ENCODE data around the gene EFEMP1.

Gene EFEMP1, protein sequence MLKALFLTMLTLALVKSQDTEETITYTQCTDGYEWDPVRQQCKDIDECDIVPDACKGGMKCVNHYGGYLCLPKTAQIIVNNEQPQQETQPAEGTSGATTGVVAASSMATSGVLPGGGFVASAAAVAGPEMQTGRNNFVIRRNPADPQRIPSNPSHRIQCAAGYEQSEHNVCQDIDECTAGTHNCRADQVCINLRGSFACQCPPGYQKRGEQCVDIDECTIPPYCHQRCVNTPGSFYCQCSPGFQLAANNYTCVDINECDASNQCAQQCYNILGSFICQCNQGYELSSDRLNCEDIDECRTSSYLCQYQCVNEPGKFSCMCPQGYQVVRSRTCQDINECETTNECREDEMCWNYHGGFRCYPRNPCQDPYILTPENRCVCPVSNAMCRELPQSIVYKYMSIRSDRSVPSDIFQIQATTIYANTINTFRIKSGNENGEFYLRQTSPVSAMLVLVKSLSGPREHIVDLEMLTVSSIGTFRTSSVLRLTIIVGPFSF

DNA sequence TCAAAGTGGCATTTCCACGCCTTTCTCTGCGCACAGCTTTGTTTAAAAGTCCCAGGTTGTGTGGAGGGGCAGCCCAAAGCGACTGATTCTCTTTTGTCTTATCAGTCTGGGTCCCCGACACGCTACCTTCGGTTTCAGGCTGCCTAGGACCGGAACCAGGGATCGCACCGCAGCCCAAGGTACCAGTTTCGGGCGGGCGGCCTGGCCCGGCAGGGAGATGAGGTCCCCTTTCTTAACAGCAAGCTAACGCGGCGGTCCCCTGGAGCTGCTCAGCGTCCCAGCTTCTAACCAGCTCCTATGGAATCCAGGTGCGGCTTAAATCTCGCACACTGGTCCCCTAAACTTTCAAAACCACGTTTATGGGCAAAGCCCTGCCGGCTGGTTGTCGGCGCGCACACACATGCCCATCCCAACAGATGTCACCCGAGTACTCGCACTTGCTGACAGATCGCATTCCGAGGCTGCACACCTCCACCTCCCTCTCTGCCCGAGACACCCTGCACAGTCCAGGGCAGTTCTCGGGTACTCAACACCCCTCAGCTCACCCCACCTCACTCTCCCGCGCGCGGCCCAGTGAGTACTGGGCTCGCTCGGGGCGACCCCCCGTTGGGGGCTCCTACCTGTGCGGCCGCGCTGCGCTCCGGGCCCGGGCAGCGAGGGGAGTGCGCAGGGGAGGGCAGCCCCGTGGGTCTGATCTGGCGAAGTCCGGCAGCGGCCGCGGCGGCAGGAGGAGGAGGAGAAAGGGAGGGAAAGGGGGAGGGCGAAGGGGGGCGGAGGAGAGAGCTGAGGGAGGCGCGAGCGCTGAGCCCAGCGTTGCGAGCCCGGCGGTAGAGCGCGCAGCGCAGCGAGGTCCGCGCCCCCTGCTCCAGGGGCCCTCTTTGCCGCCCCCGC is at the start of gene EFEMP1:
TSS of gene EFEMP1 (minus strand) at position 692 of the 891 bp plus-strand sequence. CDS start 1,342 bp downstream, outside the sequence.
- peak; percentile 90 for DNase-seq

DNA sequence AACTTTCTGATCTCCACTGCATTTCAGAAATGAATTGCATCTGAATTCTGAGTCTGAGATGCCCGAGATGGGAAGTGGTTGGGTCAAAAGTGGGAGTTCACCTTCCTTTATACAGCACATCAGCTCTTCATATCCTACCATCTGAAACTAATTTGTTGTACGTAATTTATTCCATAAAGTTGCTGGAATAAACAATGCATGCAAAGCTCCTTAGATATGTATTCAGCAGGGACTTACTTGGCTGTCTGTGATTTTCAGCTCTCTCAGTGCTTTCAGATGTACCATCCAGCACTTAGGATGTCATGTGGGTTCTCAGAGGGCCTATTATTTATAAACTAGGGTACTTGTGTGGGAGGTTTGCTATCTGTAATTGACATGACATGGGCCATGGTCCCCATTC is 46.9 kb upstream of the EFEMP1 start:
- no peak for DNase-seq

DNA sequence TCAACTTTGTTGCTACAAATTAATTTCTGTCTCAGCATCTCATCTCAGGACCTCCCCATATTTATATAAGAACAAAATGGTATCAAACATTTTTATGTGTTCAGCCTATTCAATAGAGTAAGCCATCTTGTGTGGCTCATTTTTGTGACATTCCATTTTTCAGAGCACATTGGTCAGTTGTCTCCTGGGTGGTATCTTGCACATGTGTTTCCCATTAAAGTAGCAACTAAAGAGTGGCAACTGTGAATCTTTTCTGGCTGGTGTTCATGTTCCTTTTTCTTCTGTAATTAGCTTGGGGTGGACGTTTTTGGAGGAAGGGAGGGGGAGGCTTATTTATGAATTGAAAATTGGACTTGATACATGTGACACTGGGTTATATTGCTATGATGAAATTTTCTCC is 45.4 kb upstream of the EFEMP1 start:
- no peak for DNase-seq

DNA sequence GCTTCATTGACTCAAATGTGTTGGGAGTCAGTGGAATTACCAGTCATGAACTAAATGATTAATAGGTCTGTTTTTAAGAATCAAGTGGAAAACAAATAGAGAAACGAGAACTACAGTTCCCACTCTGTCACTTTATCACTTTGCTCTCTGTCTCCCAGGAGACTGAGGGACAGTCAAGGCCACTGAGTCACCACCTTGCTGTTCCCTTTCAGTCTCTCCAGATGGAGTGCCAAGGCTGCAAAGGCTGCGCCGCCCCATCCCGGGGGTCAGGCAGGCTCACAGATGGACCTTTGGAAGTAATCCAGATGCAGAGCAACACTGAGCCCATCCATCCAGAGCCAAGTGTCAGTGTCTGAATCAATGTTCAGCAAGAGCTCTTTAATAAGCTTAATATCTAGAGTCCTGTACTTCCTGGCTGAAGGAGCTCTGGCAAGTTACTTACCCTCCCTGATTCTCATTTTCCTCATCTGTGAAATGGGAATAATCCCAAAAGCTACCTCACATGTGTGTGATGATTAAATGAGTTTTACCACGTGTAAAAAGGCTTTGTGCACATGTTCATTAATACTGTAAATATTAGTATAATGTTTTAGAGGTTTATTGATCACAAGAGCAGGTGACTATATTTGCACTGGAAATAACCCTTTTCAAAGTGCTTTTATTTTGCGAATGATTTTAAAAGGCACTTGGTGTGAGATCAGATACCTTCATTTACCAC is 43.0 kb upstream of the EFEMP1 start:
- peak; percentile 54 for DNase-seq

DNA sequence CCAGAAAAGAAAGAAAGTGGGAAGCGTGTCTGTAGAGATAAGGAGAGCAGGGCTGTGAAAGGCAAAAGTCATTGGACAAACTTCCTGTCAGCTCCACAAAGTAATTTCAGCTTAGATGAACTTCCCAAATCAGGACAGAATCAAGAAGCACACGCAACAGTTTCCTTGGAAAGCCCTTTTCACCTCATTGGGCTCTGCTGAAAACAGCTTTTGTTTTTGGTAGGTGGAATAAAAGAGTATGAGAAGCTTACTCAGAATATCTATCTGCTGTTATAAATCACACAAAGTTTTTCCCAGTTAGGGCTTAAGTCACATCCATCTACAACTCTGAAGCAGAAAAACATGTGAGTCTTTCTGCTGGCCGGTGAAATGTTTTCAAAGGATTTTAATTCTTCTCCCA is 42.4 kb upstream of the EFEMP1 start:
- no peak for DNase-seq

DNA sequence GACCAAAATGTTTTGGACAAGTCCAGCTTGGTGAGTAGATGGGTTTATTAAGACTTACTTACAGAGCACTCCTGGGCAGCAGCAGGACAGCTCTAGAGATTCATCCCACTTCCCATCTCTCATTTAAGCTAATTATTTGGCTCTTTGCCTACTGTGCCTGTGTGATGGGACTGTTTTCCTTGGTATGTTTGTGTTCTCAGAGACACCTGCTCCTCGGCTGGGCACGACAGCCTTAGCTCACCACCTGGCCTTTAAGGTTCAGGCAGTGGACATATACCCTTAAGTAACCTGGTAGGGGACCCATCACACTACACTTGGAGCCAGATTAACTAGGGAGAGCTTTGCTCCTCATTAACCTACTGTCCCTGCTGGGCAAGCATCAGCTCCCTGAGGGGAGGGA is 41.7 kb upstream of the EFEMP1 start:
- no peak for DNase-seq

DNA sequence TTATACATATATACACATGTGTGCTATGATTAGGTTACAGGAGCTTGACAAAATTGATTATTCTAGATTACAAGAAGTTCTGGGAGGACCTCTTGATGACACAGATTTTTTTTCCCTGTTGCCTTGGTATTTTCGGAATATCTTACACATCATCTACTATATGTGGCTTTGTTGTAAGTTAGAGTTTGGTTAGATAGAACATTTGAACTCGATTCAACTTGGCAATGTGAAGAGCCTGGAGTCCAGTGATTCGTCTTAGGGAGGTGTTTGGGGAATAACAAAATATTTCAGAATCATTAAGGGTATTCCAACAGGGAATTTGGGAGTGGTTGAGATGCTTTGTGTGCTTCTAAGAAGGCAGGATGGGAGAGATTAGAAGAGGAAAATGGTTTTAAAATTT is 39.3 kb upstream of the EFEMP1 start:
- no peak for DNase-seq

DNA sequence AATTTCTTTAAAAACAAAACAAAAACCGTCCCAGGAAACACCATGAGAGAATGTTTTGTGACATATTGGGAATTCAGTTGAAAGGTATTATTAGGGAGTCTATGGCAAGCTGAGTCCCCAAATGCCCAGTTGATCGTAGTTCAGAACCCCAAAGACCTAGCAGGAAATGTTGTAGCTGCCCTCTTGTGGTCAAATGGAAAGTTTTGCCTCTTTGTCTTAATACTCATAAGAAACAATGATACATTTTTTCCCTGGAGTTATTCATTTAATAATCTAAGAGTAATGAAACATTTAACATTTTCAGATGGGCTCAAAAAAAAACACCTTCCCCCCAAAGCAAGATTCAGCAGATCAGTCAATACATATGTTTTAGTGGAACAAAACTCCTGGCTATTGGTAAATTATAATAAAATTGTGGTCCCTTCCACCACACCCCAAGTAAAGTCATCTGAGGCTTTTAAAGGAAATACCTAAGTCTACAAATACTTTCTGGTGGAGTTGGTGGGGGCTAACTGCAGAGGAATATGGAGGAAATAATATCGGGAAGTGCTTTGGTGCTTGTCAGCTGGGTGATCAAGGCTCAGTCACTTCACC is 37.8 kb upstream of the EFEMP1 start:
- DNase-seq, result no peak

DNA sequence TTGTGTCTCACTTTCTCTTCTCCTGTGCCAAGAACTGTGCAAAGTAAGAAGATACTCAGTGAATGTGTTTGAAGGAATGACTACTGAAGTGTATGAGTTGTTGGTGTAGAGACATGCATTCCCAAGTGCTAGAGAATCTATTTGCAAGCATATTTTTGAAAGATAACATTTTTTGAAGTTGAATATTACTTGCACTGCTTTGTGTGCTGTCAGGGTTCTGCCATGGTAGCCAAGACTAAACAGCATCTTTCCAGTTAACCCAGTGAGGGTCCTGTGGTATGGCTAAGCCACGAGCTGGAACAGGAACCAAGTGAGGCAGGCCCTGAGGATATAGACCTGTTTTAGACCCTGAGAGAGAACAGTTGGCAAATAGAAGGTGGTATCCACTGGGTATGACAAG is 35.2 kb upstream of the EFEMP1 start:
- no peak for DNase-seq

DNA sequence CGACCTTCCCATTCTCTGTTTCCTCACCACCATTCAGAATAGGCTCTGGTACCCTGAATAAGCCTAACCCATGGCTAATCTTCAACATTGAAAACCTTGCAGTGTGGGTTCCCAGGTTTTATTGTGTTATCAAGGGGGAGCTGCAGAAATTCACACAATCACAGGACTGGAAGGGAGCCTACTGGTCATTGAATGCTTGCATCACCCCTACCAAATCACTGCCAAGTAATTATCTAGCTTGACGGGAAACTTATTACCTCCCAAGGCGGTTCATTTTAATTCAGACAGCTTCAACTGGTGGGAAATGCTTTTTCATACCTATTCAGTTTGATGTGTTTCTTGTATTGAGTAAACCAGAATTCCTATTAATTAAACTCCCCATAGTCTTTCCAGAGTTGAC is 33.6 kb upstream of the EFEMP1 start:
- DNase-seq, result no peak

DNA sequence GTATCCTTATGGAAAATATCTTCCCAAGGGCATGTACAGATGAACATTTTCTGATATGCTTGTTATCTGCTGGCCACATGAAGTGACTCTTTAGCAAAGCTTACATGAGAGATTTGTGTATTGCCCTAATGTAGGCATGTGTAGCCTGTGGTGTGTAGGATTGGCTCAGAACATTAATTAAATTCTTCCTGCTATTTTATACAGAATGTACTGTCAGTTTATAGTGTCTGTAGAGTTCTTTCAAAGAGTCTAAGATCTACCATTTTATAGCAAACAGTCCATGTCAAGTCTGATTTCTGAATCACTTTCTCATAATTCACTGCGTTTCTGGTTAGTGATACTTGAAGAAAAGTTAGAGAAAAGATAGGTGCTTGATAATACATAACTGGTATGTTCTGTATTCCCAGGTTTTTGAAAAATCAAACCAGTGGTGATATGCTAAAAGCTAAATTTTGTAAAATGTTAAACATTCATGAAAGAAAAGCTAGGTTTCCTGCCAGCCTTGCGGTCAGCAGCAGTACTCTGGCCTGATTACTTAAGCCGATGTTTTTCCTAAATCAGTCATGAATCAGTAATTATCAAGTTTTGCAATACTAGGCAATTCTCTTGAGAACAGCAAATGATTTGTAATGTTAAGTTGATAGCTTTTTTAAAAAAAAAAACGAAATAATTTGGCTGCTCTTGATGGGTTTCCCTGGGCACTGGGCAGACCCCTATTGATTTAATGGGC is 30.9 kb upstream of the EFEMP1 start:
- no peak for DNase-seq

DNA sequence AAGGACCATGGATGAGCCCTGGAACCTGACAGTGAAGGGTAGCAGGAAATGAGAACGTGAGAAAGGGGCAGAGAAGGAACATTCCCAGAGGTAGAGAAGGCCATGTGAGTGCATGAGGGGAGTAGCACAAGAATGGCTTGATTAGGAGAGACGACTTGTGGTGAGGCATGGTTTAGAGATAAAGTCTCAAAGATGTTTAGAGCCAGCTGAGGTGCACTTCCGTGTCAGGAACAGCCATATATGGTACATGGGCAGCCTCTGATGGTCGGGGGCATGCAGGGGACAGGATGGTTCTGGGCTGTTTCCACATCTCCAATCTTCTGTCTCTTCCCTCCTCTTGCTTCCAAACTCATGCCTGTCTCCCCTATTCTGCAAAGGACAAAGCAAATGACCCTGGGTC is 28.8 kb upstream of the EFEMP1 start:
- no peak for DNase-seq

DNA sequence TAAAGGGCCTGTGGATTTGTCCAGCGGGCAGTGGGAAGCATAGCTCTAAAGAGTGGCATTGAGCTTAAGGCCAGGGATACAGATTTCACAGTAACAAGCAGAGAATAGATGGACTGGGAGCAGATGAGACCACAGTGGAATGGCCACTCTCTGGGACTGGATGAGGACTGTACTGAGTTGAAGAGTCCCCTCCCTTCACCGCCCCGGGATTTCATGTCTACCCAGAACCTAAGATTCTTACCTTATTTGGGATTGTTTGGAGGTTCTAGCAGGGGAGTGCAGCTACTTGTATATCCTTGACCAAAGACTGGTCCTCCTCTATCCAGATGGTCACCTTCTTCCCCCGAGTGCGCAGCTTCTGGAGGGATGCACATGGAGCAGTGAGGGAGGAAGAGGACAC is 28.0 kb upstream of the EFEMP1 start:
- DNase-seq, result no peak

DNA sequence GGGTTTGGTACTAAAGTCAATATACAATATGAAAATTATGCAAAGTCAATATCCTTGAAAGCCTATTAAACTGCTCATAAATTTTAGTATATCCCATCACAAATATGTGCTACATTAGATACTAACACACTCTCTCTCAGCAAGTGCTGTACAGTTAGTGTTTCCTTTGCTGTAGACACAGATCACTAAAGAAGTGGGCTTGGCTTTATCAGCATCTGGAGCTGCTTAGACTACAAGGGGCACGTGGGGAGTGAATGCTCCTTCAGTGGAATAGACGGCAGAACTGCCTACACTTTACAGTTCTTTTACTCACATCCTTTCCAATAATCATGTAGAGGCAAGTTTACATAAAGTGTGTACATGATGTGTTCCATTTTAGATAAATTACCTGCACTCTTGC is 26.0 kb upstream of the EFEMP1 start:
- no peak for DNase-seq

DNA sequence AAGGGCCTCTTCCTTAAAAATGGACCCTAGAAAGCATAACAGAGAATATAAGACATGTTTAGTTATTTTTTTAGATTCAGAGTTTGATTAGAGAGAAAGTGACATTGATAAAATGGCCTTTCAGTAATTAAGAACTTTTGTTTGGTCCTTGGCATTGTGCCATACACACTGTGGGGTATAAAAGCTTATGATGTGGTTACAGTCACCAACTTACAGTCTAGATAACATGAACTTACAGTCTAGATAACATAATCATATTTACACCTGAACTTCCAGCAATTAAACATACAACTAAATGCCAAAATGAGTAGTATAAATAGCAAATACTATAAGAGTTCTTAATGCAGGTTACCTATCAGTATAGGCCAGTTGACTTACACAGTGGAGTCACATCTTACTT is 25.6 kb upstream of the EFEMP1 start:
- no peak for DNase-seq

DNA sequence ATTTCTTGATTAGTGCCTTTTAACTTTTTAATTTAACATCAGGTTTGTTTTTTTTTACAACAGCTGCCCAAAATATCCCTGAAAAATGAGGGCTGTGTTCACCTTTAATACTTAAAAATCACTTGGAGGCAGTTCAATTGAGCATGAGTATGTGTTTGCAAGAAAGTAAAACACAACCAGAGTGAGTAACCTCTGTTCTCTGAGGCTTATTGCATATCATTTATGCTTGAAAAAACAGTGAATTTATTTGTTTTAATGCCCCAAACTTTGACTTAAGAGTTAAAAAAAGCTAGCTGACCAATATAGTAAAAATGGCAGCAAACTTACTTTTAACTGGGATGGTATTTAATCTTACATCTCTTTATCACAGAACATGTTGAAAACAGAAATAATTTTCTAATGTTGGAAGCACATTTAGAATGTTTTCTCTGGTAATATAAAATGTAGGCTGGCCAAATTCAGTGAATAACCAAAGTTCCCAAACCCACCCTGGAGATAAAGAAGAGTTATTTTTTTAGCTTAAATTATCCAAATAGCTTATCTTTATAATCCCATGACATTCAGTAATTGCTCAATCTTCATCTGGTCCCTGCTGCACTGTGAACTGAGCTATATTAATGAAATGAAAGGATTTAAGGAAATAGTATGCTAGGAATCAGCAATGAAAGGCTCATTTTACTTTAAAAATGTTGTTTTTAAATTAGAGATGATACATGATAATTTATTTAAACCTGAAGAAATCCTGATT is 24.8 kb upstream of the EFEMP1 start:
- DNase-seq, result no peak

DNA sequence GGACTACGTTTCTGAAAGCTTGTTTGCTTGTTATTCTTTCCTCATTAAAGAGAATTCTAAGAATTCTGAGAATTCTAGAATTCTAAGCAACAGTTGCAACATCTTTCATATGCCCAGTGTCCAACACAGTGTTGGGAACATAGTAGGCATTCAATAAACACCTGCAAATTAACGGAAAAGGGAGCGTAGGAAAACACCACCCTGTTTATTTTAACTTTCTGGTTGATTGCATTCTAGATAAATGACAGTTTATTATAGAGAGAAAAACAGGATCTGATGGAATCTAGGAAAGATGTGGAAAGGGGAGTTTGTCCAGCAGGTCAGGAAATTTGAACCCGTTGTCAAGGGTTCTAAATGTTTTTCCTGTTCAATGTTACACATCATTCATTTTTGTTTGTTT is 24.2 kb upstream of the EFEMP1 start:
- DNase-seq, result no peak

DNA sequence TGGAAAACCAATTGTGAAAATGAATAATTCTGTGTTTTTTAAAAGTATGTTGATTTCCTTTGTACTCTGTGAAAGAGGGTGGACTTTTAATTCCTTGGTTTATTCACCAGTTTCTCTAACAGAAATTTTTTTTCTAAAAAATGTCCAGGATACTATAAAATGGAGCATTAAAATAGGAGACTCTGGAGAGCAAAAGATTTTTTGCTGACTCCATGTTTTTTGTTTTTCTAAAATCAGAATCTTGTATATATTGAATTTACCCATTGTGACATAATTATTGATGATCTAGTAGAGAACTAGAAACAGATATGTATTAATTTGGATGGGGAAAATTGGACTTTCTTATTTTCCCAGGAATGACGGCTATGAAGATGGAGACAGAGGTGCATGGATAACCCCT is 23.2 kb upstream of the EFEMP1 start:
- no peak for DNase-seq

DNA sequence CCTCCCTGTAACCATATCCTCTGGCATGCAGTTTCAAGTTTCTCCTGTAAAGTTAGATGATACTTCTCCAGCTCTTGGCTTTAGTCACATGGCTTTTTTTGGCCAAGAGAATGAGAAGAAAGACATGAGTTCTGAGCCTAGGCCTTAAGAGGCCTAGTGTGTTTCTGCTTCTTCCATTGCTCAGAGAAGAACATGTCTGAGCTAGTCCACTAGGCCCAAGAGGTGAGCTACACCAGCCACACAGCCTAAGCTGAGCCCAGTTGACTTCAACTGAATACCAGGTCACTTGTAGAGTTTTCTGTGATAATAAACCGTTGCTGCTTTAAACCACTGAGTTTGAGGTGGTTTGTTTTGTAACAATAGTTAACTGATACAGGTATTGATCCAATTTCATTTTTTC is 19.9 kb upstream of the EFEMP1 start:
- DNase-seq, result no peak

DNA sequence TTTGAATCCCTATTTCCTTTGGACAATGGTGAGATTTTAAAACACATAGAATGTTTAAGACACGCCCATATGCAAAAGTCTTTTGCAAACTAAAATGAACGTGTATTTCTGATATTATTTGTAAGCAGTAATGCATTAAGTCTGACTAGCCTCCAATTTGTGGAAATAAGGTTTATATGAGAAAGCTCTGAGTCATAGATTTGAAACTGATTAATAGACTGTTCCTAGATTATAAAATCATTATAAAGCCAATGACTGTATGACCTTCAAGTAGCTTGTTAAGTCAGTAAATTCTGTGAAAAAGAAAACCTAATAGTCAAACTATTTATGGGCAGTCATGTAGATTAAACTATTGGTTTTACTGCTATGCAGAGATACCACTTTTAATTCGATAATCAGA is 12.8 kb upstream of the EFEMP1 start:
- DNase-seq, result no peak

DNA sequence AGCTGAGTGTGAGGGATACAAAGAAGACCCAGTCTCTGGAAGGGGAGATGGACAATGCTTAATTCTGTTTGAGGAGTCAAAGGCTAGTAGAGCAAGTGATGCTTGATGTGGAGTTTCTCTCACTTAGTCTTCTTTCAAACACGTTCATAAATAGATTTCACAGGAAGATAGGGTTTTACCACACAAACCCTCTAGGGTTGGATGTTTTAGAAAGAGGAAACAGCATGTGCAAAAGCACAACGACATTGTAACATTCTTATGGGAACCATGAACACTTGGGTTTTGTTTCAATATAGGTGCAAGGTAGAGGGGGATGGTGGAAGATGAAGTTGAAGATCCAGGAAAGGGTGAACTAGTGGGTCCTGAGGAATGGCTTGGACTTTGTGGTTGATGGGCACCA is 10.8 kb upstream of the EFEMP1 start:
- DNase-seq, result no peak

Measured in islet precursor cell (in vitro differentiated cells).